NCI-H510A treated with DMSO at 0.1 percent for 48 hours (cell line): ENCODE results near the gene BCDIN3D.
"Not testable (repeated sequence)": the region's sequence is repeated elsewhere in the genome, so short reads cannot be mapped to it uniquely, and the experiment has no call there.

Experiments used
- DNase-seq: peaks from one replicate; lab custom pipeline; 2025; lab: John Stamatoyannopoulos, UW

Gene BCDIN3D

DNA sequence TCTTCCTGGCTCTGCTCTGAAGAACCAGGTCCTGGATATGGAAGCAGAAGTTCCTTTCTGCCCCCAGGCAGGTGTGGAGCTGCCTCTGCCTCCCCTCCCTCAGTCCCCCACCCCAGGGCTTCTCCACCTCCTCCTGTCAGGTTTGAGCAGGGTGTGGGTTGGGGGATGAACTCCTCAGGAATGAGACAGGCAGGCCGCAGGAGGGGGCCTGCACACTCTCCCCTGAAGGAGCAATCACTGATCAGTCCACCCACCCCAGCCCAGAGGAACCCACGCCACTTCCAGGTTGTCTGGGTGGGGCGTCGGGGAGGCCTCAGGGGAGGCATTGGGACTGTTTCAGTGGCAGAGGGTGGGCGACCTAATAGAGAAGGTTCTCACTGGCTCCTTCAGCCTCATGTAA is 34.2 kb upstream of the BCDIN3D start:
- DNase-seq, result no peak

DNA sequence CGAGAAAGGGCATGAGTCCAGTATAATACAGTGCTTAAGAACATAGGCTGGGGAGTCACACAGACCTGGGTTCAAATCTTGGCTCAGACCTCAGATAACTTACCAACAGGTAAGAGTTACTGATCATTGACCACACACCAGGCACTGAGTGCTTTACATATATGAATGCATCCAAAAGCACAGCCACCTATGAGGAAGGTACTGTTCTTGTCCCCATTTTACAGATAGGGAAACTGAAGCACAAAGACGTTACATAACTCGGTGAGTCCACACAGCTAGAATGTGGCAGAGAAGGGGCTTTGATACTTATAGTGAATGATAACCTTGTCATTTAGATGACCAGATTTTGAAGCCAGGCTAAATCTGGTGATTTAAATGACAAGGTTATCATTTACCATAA is 33.2 kb upstream of the BCDIN3D start:
- DNase-seq, result no peak

DNA sequence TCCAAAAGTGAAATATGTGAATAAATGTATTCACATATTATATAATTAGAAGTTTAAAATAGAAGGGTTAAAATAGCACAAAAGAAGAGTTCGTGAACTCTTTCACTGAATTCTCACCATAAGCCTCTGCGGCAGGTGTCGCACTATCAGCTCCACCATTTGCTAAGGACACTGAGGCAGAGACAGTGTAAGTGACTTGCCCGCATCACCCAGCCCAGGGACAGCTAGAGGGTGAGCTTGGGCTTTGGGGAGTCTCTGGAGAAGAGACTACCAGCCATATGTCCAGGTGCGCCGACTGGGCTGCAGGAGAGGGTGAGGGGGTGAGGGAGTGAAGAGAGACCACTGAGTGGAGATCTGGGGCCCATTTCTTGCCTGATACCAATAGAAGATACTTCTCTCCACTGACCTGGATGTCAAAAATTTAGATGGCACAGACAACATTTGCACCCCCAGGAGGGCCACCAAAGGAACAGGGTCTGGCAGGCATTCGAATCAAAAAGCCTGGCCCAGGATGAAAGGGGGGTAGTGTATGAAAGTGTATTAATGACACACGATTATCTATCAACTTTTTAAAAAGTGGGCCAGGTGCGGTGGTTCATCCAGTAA is 32.3 kb upstream of the BCDIN3D start:
- DNase-seq, result no peak

DNA sequence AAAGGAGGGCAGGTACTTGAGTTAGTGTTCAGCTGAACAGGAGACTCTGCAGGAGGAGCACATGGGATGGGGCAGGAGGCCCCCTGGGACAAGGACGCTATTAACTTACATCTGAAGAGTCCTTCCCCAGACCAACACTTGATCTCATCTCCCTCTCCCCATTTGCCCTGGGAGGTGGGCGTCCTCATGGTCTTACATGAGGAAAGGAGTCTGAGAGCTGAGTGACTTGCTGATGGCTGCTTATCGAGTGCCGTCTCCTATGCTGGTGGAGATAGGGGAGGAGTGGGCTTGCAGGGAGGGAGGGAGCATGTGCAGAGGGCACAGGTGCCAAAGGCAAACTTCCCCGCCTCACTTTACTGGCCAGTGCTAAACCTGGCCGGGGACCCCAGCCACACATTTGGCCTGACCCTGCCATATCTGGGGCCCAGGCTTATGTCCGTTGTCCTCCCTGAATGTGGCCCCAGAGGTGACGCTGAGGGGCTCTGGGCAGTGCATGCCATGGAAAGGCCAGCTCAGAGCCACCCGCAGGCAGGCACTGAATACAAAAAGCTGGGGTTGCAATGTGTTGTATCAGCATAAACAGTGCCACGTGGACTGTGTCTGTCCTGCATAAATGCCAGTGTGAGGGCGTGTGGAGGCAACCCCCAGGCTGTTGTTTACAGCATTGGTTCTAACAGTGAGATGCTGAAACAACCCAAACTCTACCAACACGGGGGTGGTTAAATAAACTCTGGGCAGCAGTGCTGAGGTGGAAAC is 31.4 kb upstream of the BCDIN3D start:
- DNase-seq, result no peak

DNA sequence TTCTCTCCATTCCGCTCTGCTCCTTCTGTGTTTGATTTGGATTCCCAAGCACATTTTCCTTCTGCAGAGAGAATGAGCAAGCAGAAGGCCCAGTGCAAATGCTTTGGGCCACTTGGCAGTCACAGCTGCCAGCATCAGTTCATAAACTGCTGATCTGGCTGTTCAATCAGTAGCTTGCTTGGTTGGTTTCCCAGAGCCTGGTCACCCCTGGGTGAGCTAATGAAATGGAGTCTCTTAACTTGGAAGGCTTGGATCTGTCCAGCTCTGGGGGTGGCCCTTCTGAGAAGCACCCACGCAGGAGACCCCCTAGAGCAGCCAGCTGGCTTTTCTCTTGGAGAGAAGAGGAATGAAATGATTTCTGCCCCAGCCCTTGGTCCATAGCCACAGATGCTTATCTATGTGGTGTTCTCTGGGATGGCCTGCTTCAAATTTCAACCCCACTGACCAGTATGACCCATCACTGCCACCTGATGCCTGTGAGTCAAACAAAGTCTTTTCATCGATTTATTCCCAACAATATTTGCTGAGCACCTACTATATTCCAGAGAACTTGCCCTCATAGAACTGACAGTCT is 30.5 kb upstream of the BCDIN3D start:
- DNase-seq, result no peak

DNA sequence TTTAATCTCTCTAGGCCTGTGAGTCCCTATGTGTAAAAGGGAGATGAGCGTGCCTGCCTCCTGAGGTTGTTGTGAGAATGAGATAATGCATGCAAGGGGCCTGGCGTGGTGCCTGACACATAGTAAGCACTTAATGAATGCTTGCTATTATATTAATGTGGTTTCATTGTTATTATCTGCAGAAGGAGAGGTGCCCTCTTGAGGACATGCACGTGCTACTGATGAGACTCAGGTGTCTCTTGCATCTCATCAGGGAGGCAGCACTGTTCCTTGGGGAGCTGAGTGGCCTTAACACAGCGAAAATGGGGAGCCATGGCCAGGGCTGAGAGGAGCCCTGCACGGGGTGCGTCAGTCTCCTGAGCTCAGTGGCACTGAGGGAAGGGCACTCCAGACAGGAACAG is 29.9 kb upstream of the BCDIN3D start:
- no peak for DNase-seq

DNA sequence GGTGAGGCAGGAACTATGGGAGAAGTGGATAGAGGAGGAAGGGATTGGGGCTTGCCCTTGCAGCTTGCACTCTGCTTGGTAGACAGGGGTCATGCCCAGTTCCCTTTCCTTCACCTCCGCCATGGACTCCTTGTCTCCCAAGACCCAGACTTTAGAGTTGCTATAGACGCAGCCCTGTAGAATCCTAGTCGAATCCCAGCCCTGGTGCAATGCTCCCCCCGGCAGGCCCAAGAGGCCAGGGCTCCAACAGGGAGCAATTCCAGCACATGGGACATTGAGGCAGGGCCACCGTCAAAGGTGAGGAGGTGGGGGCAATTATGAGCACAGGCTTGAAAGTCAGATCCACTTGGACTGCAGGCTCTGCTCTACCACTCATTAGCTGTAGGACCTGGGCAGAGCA is 29.5 kb upstream of the BCDIN3D start:
- DNase-seq, result no peak

DNA sequence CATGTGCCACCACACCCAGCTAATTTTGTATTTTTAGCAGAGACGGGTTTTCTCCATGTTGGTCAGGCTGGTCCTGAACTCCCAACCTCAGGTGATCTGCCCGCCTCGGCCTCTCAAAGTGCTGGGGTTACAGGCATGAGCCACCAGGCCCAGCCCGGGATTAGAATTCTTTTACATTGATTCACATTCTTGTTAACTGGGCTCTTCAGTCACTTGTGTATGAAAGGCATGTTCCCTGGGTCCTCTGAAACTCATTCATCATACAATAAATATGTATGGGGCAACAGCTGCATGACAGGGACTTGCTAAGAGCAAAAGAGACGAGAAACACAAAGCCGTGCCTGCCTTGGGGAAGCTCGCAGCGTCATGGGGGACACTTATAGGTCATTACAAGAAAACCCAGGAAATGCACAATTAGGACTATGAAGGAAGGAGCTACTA is 28.9 kb upstream of the BCDIN3D start:
- not testable (repeated sequence) for DNase-seq

DNA sequence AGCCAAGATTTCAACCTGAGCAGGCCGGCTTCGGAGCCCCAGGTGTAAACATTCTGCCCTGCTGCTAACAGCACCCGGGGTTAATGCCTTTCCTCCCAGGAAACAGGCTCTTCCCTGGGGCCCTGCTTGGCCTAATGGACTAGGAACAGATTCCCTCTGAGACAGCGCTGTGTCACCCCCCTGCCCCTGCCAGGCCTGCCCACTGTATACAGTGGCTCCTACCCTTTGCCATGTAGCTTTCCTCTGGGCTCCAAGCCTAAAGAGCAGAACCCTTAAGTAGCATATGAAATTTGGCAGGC is 28.3 kb upstream of the BCDIN3D start:
- DNase-seq, result no peak

DNA sequence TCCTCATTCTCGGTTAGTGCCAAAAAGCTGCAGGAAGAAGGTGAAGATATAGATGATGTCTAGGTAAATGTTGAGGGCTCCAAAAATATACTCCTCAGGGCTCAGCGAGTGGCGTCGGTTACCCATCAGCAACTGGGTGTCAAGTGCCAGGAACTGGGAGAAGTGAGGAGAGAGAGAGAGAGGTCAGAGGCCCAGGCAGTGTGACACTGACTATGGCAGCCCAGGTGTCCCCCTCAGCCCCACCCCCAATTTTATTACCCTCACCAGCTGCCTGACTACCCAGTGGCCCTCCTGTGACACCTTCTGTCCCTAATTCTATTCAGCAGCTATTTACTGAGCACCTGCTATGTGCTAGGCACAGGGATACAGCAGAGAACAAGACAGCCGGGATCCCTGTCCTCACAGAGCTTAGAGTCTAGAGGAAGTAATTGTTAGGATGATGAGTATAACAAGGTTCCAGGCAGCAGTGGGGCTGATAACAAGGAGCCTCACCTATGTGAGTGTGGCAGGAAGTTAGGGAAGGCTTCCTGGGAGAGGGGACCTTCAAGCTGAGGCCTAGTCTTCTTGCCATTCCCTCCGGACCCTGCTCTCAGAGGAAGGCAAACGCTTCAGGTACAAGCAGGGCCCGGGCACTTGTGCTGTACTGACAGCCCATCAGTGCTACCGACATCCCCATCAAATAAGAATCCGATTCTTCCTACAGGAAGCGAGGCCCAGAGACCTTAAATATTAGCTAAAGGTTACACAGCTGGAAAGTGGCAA is 27.8 kb upstream of the BCDIN3D start:
- DNase-seq, result no peak

DNA sequence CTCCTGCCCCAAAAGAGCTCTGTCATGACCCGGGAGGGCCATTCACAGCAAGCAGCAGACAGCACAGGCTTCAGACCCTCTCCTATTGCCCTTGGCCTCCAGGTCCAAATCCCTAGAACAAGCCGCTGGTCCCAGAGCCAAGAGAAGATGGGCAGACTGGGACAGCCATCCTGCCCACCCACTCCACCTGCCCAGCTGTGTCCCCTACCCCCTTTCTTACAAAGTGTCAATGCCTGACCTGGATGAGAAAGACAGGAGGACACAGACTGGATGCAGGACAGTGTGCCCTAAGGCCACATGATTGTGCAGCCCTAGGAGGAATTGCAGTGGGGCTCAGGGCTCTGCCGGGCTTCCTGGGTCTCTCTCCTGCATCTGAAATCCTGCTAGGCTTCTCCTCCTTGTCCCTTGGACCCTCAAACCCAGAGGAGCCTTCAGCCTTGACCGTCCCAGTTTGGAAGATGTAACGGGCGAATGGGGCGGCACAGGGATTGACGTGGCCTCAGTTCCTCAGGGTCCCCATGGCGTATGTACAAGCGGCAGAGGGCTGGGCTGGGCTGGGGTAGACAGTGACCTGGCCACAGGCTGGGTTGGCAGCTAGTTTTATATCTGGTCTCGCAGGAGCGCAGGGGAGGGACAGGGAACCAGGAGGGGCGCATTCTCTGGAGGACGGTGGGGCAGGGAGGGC is 27.1 kb upstream of the BCDIN3D start:
- no peak for DNase-seq

DNA sequence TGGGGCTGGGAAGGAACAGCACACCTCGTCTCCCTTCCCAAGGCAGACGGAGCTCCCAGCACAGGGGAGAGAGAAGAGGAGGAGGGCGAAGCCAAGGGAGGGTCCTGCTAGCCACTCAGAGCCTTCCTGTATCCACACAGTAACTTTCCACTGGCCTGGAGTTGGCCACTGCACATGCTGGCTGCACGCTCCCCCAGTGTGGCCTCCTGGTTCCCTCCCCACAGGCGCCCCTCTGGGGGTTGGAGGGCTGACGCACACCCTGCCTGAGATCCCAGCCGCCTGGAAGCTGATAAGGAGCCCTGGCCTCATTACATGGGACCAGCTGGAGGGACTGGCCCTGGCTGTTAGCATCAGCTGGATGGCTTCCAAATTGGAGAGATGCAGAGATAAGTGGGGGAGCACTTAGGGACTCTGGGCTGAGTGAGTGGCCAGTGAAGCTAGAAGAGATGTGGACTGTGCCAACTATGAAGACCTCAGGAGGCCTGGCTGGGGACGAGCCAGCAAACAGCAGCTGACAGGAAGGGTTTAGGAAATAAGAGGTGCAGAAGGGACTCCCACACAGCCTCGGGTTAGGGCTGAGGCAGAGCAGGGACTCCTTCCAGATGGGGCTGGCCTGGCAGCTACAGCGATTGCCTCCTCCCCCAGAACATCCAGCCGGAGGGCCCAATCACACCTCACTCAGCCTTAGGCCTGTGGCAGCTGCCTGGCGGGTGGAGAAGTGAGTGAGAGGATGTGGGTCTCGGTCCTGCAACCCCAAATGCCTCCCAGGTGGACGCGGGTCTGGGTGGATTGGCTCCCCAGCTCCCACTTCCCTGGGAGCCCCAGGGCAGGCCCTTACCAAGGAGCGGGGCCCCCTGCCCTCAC is 26.3 kb upstream of the BCDIN3D start:
- peak; percentile 51 for DNase-seq

DNA sequence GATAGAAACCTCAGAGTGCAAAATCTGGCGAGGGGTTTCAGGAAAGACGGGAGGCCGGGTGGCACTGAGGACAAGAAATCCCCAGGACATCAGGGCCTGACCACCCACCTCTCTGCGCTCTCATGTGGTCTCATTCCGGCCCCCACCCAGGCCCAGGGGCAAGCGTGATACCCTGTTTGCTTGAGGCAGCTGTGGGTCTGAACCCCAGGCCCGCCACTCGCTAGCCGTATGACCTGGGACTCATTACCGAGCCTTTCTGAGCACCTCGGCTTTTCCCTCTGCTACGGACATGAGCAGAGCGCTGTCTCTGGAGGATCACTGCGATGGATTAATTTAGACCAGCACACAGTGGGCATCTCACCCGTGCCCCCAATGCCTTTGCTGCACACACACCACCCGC is 25.5 kb upstream of the BCDIN3D start:
- no peak for DNase-seq

DNA sequence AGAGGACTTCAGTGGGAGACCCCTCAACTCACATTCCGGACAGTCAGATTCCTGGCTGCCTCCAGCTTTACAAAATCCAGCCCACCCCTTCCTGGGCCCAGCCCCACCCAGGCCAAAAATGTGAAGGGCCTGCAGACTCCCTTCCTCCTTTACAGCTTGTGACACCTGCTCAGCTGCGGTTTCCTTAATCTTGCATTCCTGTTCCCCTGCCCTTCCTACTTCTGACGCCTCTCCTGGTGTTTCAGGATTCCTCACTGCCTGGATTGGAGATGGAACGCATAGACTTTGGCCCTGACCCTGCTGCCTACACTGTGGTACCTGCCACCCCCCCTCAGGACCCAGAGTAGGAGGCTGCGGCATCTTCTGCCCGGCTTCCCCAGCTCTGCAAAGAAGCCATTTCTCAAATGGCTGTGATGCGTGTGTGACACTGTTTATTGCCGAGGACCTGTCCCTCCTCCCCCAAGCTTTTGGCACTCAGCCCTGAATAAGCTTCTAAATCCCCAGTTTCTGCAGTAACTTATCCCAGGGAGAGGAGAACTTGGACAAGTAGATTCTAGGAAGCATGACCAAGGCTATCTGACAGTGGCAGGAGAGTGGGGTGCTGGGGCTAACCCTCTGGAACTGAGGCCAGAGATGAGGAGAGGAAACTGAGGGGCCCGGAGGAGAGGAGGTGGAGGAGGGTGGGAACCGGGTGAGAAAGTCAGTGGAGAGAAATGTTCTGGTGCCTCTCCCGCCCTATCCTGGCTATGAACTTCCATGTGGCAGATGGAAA is 24.9 kb upstream of the BCDIN3D start:
- DNase-seq, result no peak

DNA sequence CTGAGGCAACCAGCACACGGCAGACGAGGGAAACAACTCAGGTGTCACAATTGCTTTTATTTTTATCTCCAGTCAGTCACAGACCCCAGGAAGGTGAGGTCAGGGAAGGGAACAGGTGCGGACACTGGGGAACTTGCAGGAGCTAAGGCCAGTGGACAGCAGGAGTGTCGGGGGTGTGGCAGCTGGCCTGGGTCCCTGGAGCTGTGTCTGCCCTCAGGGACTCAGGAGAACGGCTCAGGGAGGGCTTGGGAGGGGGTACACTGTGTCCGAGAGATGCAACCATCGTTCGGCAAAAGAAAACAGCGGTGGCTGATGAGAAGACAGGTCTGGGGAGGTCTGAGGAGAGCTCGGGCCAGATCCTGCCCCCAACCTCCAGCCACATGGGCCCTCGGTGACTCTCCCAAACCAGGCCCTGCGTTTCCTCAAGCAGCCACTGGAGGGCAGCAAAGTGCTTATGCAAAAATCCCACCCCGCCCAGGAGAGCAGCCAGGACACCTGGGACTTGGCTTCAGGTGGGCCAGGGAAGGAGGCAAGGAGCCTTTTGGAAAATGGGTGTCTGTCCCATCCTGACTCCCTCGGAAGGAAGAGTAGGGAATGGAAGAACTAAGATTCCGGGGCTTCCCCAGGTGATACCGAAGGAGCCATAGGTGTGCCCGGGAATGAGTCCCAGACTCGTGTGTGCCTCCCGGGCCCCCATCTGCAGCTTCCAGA is 24.1 kb upstream of the BCDIN3D start:
- peak; percentile 44 for DNase-seq

DNA sequence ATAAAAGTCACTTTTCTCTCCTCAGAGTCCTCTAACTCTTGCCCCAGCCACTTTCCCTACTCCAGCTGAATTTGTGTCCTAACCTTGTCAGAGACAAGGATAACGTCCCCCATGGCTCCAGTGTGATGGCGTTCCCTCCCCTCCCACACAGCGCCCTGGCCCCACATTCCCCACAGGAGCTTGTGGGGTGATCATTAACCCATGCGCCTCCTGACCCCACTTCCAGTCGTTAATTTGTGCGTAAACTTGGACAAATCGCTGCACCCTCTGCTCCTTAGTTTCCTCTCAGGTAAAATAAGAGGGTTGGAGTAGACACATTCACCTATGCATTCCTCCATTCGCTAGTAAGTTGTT is 22.9 kb upstream of the BCDIN3D start:
- no peak for DNase-seq

DNA sequence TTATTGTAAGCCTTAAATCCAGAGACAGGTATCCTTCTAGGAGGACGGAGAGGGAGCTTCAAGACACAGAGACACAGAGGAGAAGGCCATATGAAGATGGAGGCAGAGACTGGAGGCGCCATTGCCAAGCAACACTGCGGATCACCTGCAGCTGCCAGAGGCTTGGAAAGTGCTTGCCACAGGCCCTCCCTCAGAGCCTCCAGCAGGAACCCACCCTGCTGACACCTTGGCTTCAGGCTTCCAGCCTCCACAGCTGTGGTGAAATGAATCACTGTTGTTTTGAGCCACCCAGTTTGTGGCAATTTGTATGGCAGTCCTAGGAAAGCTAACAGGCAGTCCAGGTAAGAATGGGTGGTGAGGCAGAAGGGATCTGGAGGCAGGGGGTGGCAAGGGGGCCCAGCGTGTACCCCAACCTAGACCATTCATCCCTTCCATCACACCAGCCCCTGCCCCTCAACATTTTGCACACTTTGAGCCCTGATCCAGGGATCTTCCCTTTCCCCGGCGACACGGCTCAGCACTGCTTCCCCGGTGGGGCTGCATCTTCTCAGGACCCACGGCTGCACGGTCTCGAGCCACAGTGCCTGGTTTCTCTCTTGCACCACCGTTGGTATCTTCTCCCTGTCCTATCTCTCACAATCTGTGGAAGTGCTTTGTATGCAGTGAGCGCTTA is 22.3 kb upstream of the BCDIN3D start:
- no peak for DNase-seq

DNA sequence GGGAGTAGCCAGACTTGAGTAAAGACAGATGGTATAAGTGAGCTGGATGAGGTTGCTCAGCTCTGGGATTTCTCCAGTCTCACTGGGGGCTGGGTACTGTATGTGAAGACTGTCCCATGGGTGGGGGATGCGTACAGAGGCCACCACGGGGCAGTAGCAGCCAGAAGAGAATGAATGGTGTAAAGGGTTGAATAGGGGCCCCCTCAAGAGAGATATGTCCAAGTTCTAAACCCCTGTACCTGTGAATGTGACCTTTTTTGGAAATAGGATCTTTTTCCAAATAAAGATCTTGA is 21.8 kb upstream of the BCDIN3D start:
- DNase-seq, result no peak

DNA sequence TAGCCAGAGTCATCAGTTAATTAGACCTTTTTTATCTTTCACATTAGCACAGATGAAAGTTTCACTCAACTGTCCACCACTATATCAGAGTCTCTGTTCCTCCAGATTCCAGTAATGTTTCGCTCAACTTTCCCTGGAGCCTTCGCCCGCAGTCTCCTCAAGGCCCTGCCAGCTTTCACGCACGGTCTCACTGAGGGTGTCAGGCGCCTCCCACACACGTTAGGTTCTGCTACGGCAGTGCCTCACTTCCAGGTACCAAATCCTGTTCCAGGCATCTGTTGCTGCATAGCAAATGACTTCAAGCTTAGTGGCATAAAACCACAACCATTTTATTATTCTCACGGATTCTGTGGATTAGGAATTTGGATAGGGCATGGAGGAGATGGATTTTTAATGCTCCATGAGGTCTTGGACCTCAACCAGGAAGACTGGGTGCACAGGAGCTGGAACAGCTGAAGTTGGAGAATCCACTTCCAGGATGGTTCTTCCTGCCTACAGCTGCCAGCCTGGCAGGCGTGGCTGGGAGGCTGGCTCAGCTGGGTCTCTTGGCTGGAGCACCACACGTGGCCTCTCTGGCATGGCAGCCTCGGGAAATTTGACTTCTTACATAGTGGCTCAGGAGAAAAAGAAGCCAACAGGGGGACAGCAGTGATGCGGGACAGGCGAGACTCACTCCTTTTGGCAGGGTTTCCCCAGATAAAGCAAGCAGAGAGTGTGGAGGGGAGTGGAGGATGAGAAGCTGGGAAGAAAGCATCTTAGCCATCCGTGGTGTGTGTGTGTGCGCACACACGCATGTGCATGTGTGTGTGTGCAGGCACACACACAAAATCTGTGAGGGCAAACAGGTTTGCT is 21.3 kb upstream of the BCDIN3D start:
- no peak for DNase-seq
